Caco-2 (cell line): ENCODE measurements around the gene ASGR2. TPM values are rescaled to one million over a fixed set of nuclear protein-coding genes. Genes with fewer than 3 reads are reported as not detected.

Experiments
- BruUV-seq: library from RNA; stranded (reverse); fragments of 400-500 nt; replicated peaks from 2 replicates; lab custom pipeline; 2021; lab: Mats Ljungman, UMichigan
- CTCF ChIA-PET: fragments of 300-600 bp; sonication (Branson Sonifier 250); formaldehyde crosslinking; loops from one replicate; lab custom pipeline; 2022; ENCODE audit warnings: antibody characterized with exemption; lab: Charles Lee
- POLR2A ChIA-PET: fragments of 300-600 bp; sonication (Branson Sonifier 250); formaldehyde crosslinking; loops from one replicate; lab custom pipeline; 2022; ENCODE audit warnings: antibody characterized with exemption; lab: Charles Lee
- DNase-seq, 2 experiments: peaks; one replicate each; pipeline versions ENCODE4 v3.0.0 to v3.0.0-alpha.2; 2020 to 2022
- H3K27me3 ChIP-seq: replicated peaks from 2 replicates; pipeline ENCODE4 v1.6.0; 2011; ENCODE audit warnings: low read length; ENCODE audit not compliant: control insufficient read depth, insufficient read depth
- H3K36me3 ChIP-seq: 2 replicates; pipeline ENCODE4 v1.5.1; 2011; ENCODE audit warnings: low read length; ENCODE audit not compliant: control insufficient read depth, insufficient read depth
- H3K4me1 ChIP-seq: fragments of 250-450 bp; sonication (Bioruptor Pico); 2 replicates; pipeline ENCODE4 v1.5.1; 2020; ENCODE audit warnings: mild to moderate bottlenecking
- H3K4me3 ChIP-seq: 2 replicates; pipeline ENCODE4 v1.5.1; 2011; ENCODE audit warnings: low read depth, mild to moderate bottlenecking, control low read depth, low read length
- H3K9me3 ChIP-seq: fragments of 250-450 bp; sonication (Bioruptor Pico); 2 replicates; pipeline ENCODE4 v1.5.1; 2020; ENCODE audit warnings: mild to moderate bottlenecking, moderate library complexity
- H3K27ac Mint-ChIP-seq: one replicate; pipeline ENCODE4 v1.8.0; 2022; ENCODE audit warnings: mixed read lengths; ENCODE audit not compliant: unreplicated experiment
- H3K27me3 Mint-ChIP-seq: one replicate; pipeline ENCODE4 v1.8.0; 2022; ENCODE audit warnings: mixed read lengths; ENCODE audit not compliant: insufficient read depth, unreplicated experiment
- H3K36me3 Mint-ChIP-seq: one replicate; pipeline ENCODE4 v1.8.0; 2022; ENCODE audit warnings: mild to moderate bottlenecking, mixed read lengths; ENCODE audit not compliant: insufficient read depth, unreplicated experiment
- H3K4me1 Mint-ChIP-seq: one replicate; pipeline ENCODE4 v1.8.0; 2022; ENCODE audit warnings: low read depth, mixed read lengths; ENCODE audit not compliant: unreplicated experiment
- H3K4me3 Mint-ChIP-seq: one replicate; pipeline ENCODE4 v1.8.0; 2022; ENCODE audit warnings: mild to moderate bottlenecking, moderate library complexity, mixed read lengths; ENCODE audit not compliant: unreplicated experiment
- H3K9me3 Mint-ChIP-seq: one replicate; pipeline ENCODE4 v1.8.0; 2022; ENCODE audit warnings: mixed read lengths; ENCODE audit not compliant: unreplicated experiment
- CTCF ChIP-seq, 2 experiments: fragments of 200-600 bp in 1 of 2; IDR thresholded peaks; 1 replicate in 1 of 2; 2 replicates in 1 of 2; pipeline versions ENCODE4 v1.5.1 to v1.8.0; 2011 to 2022; ENCODE audit warnings: antibody characterized with exemption in 1 of 2, control low read depth in 1 of 2, inconsistent platforms in 1 of 2, low read depth in 1 of 2, low read length in 1 of 2, mild to moderate bottlenecking in 1 of 2, moderate library complexity in 1 of 2; ENCODE audit not compliant: insufficient read depth in 1 of 2, severe bottlenecking in 1 of 2, unreplicated experiment in 1 of 2
- intact Hi-C: fragments of 100-400 bp; cut with micrococcal nuclease; formaldehyde crosslinking; loops from one replicate; pipeline ENCODE4 v1.10.0; 2022; ENCODE audit not compliant: unreplicated experiment
- total RNA-seq: library from RNA; stranded (reverse); gene quantifications from 2 replicates; pipeline ENCODE4 v1.2.3, GENCODE V29; 2022

Gene ASGR2
- total RNA-seq, 1 experiment from 2014 or later = 12.8 TPM

- Histone ChIP-seq H3K27me3 (no peaks in the 10 kb centered on the region), H3K9me3 (no peaks in the 10 kb centered on the region), H3K4me3 (no peak overlapping the region), H3K4me1 (no peaks in the 10 kb centered on the region), H3K36me3 (no peaks in the 10 kb centered on the region)
- CTCF ChIA-PET = no interaction called here
- Mint-ChIP-seq H3K9me3 (no peaks in the 10 kb centered on the region), H3K4me3 (no peak overlapping the region), H3K27me3 (no peaks in the 10 kb centered on the region), H3K27ac (no peak overlapping the region), H3K4me1 (no peaks in the 10 kb centered on the region), H3K36me3 (no peaks in the 10 kb centered on the region)
- TF ChIP-seq CTCF (IDR thresholded peaks at IDR 0.05; ENCODE audit: insufficient read depth in 1 of 2, low read depth in 1 of 2, low read length in 1 of 2, severe bottlenecking in 1 of 2, unreplicated experiment in 1 of 2) = no peak
- DNase-seq = no peak
- intact Hi-C loops = no loop called here
- POLR2A ChIA-PET = no interaction called here
- no TSS peak for BruUV-seq
Measured at GRCh38 chr17:7147772-7148171, 33.1 kb upstream of the ASGR2 start.

- Mint-ChIP-seq H3K27ac (no peak overlapping the region), H3K27me3 (no peaks in the 10 kb centered on the region), H3K9me3 (no peaks in the 10 kb centered on the region), H3K4me1 (peaks cover 14% of the 10 kb centered on the region), H3K36me3 (peaks cover 10% of the 10 kb centered on the region), H3K4me3 (no peak overlapping the region)
- peaks cover 7% of the 10 kb centered on the region for H3K4me1 ChIP-seq
- no TSS peak for BruUV-seq
- ChIA-PET CTCF (interaction anchor here (0.7 kb wide), 1 partner anchor 21 kb away, joined by 3 read pairs; no protein-coding TSS in a partner anchor), POLR2A (no interaction called here)
- H3K9me3 ChIP-seq = no peaks in the 10 kb centered on the region
- TF ChIP-seq CTCF (IDR thresholded peaks at IDR 0.05; ENCODE audit: insufficient read depth in 1 of 2, low read depth in 1 of 2, low read length in 1 of 2, severe bottlenecking in 1 of 2, unreplicated experiment in 1 of 2) = no peak
- no peak for DNase-seq
- H3K4me3 ChIP-seq = no peak overlapping the region
- intact Hi-C loops = no loop called here
- H3K36me3 ChIP-seq = no peaks in the 10 kb centered on the region
- H3K27me3 ChIP-seq = no peaks in the 10 kb centered on the region
Measured at GRCh38 chr17:7146115-7146514, 31.5 kb upstream of the ASGR2 start.

GRCh38 chr17:7144213-7144612, 29.6 kb upstream of the ASGR2 start:
- no peaks in the 10 kb centered on the region for H3K9me3 Mint-ChIP-seq
- ChIA-PET CTCF (no interaction called here), POLR2A (no interaction called here)
- H3K9me3 ChIP-seq = no peaks in the 10 kb centered on the region
- H3K36me3 Mint-ChIP-seq = peaks cover 13% of the 10 kb centered on the region
- intact Hi-C loops = no loop called here
- H3K36me3 ChIP-seq = no peaks in the 10 kb centered on the region
- H3K27me3 ChIP-seq = no peaks in the 10 kb centered on the region
- H3K27me3 Mint-ChIP-seq = no peaks in the 10 kb centered on the region
- no peak overlapping the region for H3K4me3 Mint-ChIP-seq
- no peak overlapping the region for H3K27ac Mint-ChIP-seq
- TF ChIP-seq CTCF (IDR thresholded peaks at IDR 0.05; ENCODE audit: insufficient read depth in 1 of 2, low read depth in 1 of 2, low read length in 1 of 2, severe bottlenecking in 1 of 2, unreplicated experiment in 1 of 2) = no peak
- no peak overlapping the region for H3K4me3 ChIP-seq
- no TSS peak for BruUV-seq
- H3K4me1 ChIP-seq = peaks cover 8% of the 10 kb centered on the region
- H3K4me1 Mint-ChIP-seq = peaks cover 15% of the 10 kb centered on the region
- DNase-seq = no peak
